Measurements from ENCODE around the gene TCTN1.
A peak's percentile ranks its signal among the peaks of the same experiment; 100 is the strongest.
"Not testable (repeated sequence)": the region's sequence is repeated elsewhere in the genome, so short reads cannot be mapped to it uniquely, and the experiment has no call there.

The TCTN1 gene

DNA sequence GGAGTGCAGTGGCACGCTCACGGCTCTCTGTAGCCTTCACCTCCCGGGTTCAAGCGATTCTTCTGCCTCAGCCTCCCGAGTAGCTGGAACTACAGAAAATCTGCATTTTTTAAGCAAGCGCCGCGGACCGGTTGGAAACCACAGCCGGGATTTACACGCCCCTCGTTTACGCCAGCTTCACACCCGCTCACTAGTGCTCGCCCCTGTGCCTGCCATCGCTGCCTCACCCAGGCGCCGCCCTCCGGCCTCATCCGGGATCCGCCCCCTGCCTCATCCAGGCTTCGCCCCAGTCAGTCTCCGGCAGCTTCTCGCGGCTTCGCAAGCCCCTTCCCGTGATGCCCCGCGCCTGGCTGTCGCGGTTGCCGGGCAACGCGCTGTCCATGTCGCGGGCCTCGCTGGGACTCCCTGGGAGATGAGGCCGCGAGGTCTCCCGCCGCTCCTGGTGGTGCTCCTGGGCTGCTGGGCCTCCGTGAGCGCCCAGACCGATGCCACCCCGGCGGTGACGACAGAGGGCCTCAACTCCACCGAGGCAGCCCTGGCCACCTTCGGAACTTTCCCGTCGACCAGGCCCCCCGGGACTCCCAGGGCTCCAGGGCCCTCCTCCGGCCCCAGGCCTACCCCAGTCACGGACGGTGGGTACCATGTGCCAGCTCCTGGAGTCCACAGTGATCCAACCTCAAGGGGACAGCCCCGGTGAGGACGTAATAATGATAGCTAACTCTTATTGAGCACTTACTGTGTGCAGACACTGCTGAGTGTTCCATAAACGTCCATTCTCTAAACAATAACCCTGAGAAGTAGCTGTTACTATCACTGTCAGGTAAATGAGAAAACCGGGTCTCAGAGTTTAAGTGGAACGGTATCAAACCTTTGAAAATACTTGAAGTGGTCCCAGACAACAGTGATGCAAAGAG is at the start of gene TCTN1:
Gene TCTN1 (plus strand): TSS at position 359 of the 914 bp plus-strand sequence. CDS start 54 bp downstream, at position 413.
- peak; percentile 98 for DNase-seq

DNA sequence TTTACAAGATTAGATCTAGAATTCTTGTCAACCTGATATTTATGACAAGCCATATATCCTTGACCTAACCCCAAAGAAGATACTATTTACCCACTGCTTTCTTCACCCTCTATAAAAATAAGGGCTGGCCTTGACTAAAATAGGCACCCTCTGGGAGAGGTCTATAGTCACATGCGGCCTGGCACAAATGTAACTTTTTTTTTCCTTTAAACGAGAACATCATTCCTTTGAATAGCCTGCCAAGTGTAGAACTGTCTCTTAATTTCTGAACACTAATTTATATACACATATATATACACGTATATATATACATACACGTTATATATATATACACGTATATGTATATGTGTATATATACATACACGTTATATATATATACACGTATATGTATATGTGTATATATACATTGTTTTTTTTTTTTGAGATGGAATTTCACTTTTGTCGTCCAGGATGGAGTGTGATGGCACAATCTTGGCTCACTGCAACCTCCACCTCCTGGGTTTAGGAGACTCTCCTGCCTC is 49.4 kb upstream of the TCTN1 start:
- no peak for DNase-seq

DNA sequence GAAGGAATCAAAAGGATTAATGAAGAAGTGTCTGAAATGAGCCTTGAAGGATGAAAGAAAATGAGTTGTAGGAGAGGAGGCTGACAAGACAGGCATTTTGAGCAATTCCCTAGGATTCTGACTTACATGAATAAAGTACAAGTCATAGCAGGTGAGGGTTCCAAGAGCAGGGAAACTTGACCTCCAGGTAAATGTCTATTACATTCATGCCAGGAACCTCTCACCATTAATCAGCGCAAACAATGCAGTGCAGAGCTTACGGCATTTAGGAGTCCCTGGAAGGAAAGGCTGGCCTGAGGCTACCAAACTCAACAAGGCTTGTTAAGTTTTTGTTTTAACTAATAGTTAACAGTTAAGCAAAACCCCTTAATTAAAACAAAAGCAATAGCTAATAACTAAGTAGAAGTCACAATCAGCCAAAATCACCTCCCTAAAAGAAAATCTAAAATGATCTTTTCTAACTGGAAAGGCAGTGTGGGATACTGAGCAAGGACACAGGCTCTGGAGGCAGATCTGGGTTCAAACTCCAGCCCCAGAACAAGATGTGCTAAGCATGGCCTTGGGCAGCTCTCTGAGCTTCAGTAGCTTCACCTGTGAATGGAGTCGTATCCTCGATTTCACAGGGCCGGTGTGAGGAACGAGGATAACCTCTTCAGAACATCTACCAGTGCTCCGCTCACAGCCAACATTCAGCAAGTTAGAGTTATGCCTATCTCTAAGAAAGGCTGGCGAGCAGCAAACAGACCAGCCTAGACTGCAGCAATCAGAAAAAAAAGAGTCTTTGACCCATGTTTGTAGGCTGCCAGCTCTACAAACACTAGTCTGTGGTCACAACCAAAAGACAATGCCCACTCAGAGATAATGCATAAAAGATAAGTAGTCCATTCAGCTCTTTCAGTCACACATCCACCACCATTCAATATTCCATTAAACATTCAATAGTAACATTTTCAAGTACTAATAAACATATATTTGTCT is 47.7 kb upstream of the TCTN1 start:
- DNase-seq, result no peak

DNA sequence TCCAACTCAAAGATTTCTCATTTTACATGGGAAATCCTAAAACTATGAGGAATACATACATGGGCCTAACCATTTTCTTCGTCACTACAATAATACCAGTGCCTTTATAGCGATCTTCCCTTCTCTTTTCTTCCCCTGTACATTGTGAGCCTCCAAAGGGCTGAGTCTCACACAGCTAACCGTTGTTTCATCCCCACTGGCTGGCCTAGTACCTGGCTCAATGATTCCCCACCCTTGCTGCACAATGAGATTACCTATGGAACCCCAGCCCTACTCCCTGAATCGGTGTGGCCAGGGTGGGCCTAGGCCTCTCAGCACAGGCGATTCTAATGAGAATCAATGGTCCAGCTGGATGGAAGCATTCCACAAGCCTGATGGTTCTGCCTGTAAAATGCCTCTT is 46.9 kb upstream of the TCTN1 start:
- no peak for DNase-seq

DNA sequence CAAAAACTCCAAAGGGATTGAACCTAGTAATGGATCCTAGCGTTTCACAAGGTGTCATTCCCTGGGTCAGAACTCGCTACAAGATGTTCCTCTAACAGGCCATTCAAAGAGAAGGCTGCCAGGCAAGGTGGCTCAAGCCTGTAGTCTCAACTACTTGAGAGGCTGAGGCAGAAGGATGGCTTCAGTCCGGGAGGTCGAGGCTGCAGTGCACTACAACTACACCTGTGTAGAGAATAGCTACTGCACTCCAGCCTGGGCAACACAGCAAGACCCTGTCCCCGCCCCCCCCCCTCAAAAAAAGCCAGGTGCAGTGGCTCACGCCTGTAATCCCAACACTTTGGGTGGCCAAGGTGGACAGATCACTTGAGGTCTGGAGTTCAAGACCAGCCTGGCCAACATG is 45.2 kb upstream of the TCTN1 start:
- DNase-seq, result no peak

DNA sequence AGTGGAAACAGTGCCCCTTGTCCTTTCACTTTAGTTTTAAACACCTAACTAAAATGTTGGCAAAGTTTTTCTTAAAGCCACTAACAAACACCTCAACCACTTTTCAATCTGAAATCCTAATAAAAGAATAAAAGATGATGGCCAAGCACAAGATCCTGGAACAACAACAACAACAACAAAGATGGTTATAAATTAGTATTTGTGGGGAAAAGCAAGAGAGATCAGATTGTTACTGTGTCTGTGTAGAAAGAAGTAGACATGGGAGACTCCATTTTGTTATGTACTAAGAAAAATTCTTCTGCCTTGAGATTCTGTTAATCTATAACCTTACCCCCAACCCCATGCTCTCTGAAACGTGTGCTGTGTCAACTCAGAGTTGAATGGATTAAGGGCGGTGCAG is 44.1 kb upstream of the TCTN1 start:
- not testable (repeated sequence) for DNase-seq

DNA sequence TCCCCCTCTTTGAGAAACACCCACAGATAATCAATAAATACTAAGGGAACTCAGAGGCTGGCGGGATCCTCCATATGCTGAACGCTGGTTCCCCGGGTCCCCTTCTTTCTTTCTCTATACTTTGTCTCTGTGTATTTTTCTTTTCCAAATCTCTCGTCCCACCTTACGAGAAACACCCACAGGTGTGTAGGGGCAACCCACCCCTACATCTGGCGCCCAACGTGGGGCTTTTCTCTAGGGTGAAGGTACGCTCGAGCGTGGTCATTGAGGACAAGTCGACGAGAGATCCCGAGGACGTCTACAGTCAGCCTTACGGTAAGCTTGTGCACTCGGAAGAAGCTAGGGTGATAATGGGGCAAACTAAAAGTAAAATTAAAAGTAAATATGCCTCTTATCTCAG is 43.1 kb upstream of the TCTN1 start:
- DNase-seq, result not testable (repeated sequence)

DNA sequence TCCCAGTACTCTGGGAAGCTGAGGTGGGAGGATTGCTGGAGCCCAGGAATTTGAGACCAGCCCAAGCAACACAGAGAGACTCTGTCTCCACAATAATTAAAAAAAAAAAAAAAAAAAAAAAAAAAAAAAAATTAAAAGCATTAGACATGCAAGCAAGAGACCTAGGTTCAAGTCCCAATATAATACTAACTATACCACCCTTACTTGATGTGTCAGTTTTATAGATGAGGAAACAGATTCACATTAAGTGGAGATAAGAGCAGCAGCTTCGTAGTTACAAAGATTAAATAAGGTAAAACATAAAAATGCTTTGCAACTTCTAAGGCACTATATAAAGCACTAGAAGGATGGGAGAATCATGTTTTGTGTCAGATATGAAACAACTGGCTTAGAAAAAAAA is 39.9 kb upstream of the TCTN1 start:
- DNase-seq, result no peak

DNA sequence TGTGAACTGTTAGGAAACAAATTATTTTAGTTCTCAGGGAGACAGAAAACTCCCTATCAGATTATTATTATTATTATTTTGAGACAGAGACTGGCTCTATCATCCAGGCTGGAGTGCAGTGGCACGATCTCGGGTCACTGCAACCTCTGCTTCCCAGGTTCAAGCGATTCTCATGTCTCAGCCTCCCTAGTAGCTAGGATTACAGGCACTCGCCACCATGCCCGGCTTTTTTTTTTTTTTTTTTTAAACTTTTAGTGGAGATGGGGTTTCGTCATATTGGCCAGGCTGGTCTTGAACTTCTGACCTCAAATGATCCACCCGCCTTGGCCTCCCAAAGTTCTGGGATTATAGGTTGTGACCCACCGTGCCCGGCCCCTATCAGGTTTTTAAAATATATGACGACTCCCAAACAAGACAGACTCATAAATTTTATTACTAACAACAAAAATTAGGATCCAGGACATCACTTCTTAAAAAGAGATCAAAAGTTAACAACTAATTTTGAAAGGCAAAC is 39.2 kb upstream of the TCTN1 start:
- DNase-seq, result not testable (repeated sequence)

DNA sequence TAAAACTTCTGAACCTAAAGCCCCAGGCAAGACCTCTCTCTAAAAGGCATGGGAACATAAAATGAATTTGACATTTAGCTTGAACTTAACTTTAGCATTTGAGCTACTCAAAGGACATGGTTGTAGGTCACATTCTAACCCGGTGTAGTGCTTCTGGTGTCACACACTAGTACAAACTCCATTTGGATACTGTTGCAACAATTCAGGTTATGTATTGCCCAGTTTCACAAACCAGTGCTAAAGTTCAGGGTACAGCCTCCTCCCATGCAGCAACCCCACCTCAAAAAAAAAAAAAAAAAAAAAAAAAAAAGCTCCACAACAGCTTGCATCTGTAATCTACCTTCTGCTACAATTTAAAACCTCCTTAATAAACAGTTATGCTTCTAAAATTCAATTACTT is 38.6 kb upstream of the TCTN1 start:
- DNase-seq, result no peak

DNA sequence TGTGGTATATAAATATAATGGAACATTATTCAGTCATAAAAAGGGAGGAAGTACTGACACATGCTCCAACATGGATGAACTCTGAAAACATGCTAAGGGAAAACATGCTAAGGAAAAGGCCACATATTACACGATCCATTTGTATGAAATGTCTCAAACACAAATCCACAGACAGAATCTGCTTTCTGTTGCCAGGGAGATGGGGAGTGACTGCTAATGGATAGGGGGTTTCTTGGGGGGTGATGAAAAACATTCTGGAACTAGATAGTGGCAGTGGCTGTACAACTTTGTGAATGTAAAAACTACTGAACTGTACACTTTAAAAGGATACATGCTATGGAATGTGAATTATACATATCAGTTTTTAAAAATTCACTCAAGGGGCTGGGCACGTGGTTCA is 37.4 kb upstream of the TCTN1 start:
- no peak for DNase-seq

DNA sequence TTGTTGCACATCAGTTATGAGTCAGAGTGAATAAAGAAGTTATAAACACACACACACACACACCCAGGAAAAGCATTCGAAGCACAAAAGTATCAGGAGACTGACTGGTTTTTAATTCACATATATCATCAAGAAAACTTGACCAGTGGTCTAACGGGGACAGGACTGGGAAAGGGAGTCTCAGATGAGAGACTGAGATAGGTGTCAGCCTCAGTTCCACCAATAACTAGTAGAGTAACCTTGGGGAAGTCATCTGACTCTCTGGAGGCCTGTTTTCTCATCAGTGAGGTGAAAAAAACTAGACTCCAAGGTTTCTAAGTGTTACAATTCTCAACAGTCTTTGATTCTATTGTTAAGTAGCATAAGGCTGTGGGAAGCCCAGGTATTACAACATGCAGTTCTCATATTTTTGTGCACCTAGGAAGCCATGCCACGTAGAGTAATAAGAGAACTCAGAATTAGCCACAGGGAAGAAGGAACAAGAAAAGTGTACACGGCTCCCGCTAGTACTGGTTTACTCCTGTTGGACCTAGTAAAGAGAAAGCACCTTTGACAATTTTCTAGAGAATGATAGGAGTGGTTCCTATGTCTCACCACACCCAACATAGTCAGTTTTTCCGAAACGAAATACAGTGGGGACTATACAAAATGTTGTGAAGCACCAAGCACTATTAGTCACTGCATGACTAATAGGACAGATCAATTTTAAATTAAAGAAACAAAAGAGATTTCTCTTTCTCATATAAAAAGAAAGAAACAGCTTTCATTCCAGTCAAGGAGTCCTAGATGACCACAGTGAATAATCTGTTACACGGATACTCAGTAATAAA is 35.9 kb upstream of the TCTN1 start:
- no peak for DNase-seq

DNA sequence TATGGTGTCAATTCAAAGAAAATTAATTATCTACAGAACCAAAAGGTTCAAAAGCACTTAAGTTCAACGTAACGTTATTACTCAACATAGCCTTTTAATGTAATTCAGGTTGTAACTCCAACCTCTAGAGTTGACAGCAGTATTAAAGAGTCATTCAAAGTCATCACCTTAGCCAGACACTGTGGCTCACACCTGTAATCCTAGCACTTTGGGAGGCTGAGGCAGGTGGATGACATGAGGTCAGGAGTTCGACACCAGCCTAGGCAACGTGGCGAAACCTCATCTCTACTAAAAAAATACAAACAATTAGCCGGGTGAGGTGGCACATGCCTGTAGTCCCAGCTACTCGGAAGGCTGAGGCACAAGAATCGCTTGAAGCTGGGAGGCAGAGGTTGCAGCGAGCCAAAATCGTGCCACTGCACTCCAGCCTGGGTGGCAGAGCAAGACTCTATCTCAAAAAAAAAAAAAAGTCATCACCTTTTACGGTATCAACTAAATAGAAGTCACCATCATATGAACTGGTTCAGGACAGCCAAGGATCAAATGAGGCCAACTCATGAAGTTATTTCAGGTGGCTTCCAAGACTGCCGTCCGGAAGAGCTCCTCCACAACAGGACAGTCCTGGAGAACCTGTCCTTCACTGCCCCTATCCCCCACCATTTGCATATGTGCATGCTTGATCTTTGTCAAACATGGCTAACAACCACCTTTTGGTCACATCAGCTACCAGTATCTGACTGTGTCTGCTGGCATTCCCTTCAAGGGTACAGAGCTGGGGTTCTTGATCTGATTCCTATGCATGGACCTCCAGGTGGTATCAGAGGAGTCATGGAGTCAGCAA is 35.0 kb upstream of the TCTN1 start:
- DNase-seq, result peak; percentile 68

DNA sequence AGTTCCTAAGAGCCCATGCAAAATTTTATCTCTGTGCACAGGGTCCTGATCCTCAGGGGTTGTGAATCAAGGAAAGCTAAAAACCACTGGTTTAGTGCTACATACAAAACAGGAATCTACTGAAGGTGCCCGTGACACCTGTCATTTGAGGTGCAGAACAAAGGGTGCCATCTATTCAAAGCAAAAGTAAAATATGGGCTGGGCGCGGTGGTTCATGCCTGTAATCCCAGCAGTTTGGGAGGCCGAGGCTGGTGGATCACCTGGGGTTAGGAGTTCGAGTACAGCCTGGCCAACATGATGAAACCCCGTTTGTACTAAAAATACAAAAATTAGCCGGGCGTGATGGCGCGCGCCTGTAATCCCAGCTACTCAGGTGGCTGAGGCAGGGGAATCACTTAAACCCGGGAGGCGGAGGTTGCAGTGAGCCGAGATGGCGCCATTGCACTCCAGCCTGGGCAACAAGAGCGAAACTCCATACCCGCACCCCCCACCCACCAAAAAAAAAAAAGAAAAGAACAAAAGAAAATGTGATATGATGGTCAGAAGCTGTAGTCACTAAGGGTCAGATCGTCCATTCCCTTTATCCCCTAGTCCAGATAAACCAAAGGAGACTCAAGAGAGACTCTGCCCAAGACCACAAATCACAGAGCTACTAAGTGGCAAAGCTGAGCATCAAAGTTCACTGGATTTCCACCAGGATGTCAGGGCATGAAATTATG is 34.2 kb upstream of the TCTN1 start:
- DNase-seq, result no peak

DNA sequence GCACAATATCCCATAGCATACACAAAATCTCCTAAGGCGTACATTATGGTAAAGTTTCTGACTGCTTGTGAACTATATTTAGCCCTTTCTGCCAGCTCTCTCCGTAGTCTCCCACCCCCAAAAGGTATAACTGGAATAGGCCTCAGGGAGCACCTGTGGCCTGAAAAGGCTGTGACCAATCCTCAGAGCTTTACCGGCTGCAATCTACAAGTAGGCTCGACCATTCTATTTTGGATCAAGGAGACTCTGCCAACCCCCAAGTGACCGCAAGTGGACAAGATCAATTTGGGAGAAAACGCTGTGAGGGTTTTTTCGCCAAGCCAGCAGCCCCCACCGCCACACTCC is 32.0 kb upstream of the TCTN1 start:
- DNase-seq, result no peak

DNA sequence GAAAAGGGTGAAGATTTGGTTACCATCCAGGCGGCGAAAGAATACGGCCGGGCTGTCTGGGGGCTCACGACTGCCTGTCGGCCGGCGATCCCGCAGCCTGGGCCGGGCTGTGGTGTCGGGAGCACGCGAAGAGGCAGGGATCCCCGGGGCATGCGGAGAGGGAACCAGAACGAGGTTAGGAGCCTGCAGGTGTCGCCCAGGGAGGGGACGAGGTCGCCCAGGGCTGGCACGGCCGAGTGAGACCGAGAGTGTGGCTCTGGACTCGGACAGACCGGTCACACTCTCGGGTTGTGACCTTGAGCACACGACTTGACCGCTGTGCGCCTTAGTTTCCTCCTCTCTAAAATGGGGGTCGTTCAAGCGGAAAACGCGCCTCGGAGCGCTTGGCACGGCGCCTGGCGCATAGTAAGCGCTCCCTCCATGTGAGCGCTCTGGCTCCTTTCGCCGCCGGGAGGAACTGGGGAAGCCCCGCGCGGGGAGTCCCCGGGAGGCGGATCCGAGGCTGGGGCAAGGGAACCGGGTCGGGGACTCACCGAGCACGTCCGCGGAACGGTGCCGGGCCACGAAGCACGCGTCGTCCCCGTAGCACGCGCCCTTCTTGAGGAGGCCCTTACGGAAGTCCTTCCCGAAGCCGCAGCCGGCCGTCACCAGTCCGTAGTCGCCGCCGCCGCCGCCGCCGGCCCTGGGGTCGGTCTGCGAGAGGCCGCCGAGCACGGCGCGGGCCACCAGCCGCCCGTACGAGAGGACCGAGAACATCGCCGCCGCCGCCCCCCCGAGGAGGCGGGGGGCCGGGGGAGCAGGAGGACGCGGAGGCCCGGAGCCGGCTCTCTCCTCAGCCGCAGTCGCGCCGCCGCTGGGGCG is 31.4 kb upstream of the TCTN1 start:
- peak; percentile 84 for DNase-seq

DNA sequence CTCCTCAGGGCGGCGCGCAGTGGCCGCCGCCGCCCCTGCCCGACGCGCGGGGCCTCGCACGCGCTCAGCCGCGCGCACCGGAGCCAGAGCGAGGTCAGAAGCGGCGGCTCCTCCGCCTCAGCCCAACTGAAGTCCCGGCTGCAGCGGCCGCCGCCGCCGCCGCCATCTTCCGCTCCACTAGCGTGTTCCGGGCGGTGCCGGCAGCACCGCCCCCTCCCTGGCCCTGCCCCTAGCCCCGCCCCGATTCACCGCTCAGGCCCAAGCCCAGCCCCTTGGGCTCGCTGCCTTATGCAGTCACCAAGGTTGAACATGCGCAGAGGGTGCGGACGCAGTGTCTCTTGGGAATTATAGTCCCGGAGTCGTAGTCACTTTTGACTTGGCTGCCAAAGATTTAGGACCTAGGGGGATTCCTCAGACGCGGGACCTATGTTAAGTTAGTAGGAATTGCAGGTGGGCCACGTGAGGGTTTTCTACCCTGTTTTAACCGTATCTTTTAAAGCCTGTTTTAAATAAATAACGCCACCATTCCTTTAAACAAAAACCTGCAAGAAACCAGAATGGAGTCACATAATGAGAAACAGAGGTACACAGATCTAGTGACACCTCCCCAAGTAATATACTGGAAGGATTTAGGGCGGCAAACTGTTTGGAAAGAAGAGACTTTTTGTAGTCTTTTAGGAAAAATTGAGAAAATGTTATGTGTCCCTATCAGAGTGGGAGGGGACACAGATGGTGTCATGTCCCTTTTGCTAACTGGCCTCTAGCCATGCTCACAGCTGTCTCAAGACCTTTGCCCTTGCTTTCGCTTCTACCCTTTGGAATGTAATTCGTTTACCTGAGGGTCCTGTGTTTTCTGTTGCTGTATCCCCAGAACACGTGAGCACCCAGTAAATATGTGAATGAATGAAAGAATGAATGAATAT is 30.5 kb upstream of the TCTN1 start, which contains the start of gene PPTC7:
Gene PPTC7 (minus strand): TSS at position 182 of the 923 bp plus-strand sequence. CDS start 287 bp downstream, outside the sequence.
- peak; percentile 96 for DNase-seq

DNA sequence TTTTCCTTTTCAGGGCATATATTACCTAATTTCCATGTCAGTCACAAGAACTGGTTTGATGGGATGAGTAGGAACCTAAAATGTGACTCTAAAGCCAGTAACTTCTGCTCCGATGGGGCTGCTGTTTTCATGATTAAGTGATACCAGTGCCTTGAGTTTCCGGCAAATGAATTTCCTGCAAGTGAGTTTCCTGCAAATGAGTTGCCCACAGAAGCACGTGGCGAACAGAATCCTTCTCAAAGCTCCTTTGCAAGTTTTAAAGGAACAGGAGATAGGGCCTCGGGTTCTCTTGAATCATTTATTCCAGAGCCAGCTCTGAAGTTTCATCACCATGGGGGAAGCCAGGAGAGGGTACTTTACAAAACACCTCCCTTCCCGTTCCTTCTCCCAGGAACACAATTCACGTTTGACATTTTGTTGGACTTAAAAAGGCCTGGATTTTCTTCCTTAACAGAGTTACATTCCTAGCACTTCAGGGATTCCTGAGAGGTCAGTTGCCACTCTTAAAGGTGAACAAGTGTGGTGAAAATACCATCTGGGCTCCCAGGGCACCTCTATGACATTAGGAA is 28.6 kb upstream of the TCTN1 start:
- no peak for DNase-seq
